PC-3 (cell line): ENCODE data around the gene ZMYND19.

Experiments
- CTCF ChIP-seq: fragments of 300-600 bp; sonication (generic); conservative IDR thresholded peaks from 2 replicates; pipeline ENCODE4 v1.5.1; 2017; ENCODE audit warnings: antibody characterized with exemption, low read depth, mild to moderate bottlenecking, low read length
- EZH2 ChIP-seq: fragments of 300-600 bp; sonication (generic); IDR thresholded peaks from one replicate; pipeline ENCODE4 v1.6.1; 2017; ENCODE audit warnings: antibody characterized with exemption, mild to moderate bottlenecking, low read length; ENCODE audit not compliant: unreplicated experiment
- EZH2phosphoT487 ChIP-seq: fragments of 300-600 bp; sonication (generic); IDR thresholded peaks from 2 replicates; pipeline ENCODE4 v1.6.1; 2018; ENCODE audit warnings: mild to moderate bottlenecking, antibody characterized with exemption, low read length, borderline replicate concordance

DNA sequence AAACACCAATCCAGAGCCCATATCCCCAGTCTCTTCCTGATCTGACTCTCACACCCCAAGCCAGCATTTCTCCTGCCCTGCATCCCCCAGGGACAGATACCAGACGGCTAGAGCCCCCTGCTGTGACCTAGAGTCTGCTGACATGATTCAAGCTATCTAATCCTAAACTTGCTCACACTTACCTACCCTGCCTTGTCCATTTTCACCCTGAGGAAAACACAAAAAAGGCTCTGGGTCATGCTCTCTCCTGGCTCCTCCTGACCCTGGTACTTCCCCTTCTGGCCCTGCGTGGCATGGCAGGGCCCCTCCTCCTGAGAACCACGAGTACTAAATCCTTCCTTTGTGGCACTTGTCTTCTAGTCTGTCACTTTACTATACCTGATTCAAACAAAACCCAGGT is 12.3 kb upstream of the ZMYND19 start:
- TF ChIP-seq CTCF: no peak
- no peak for TF ChIP-seq EZH2phosphoT487
- no peak for TF ChIP-seq EZH2
